NT2/D1 (cell line): ENCODE results near the gene MVD.

Experiments used
- SUZ12 ChIP-seq: IDR thresholded peaks from 2 replicates; pipeline ENCODE4 v1.6.1; 2011; ENCODE audit not compliant: insufficient read length, insufficient read depth; ENCODE audit errors: extremely low read depth
- ZNF274 ChIP-seq: IDR thresholded peaks from 2 replicates; pipeline ENCODE4 v1.6.1; 2011; ENCODE audit warnings: mild to moderate bottlenecking, low read depth, low read length

DNA sequence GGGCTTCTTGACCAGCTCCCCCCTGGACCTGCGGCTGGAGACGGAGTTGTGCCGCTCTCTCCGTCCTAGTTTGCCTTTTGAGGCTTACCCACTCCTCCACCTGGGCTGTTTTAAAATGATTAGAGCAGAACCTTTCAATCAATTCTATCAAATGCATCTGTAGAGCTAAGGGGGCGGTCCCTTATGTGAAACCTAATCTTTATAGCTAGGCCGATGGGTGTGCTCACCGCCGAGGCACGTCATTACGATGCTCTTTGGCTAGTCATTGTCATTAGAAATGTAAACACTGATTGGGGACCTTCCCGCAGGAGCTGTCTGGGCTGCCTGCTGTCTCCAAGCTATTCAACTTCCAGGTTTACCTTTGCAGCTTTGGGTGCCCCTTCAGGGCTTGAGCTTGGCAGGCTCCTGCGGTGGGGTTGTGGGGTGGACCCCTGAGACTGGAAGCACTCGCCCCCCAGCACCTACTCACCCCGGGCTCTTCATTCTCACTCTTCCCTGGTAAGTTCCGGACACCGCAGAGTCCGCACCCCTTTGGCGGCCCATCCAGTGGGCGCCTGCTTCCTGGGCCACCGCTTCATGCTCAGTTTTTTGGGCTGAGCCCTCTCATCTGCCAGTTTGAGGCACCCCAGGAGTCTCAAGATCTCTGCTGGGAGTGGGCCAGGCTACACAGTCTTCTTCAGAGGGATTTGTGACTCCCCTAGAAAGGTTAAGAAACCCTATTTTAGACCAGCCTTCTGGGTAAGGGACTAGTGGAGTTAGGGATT, 45.4 kb downstream of the MVD start:
- TF ChIP-seq SUZ12 (no peak), ZNF274 (no peak)
